WTC11 (cell line): ENCODE results near the gene SRRM5. TPM values are rescaled to one million over a fixed set of nuclear protein-coding genes. Genes with fewer than 3 reads are reported as not detected.

ENCODE experiments used
- ATAC-seq: fragments of 200-7000 bp; cut with Tn5 transposase; 2 replicates; pipeline ENCODE4 v1.10.0; 2021; ENCODE audit warnings: mild to moderate bottlenecking, moderate library complexity
- CTCF ChIA-PET: fragments of 300-600 bp; sonication (Branson Sonifier 250); formaldehyde crosslinking; loops from one replicate; lab custom pipeline; 2021; ENCODE audit warnings: antibody characterized with exemption; lab: Charles Lee
- POLR2A ChIA-PET: fragments of 350-600 bp; sonication (Branson Sonifier 250); formaldehyde crosslinking; loops from one replicate; lab custom pipeline; 2021; ENCODE audit warnings: antibody characterized with exemption; lab: Charles Lee
- DNase-seq: peaks from one replicate; pipeline ENCODE4 v3.0.0; 2021; ENCODE audit warnings: low spot score
- H3K27ac Mint-ChIP-seq: 2 replicates; pipeline ENCODE4 v1.8.0; 2021; ENCODE audit warnings: mixed read lengths
- H3K27me3 Mint-ChIP-seq: 2 replicates; pipeline ENCODE4 v1.8.0; 2021; ENCODE audit warnings: low read depth, mild to moderate bottlenecking, moderate library complexity, mixed read lengths
- H3K36me3 Mint-ChIP-seq: 2 replicates; pipeline ENCODE4 v1.8.0; 2021; ENCODE audit warnings: mixed read lengths
- H3K4me1 Mint-ChIP-seq: 2 replicates; pipeline ENCODE4 v1.8.0; 2022; ENCODE audit warnings: mixed read lengths
- H3K4me3 Mint-ChIP-seq: 2 replicates; pipeline ENCODE4 v1.8.0; 2021; ENCODE audit warnings: mild to moderate bottlenecking, moderate library complexity, mixed read lengths
- H3K9me3 Mint-ChIP-seq: 2 replicates; pipeline ENCODE4 v1.8.0; 2021; ENCODE audit warnings: mixed read lengths
- FOXP1 ChIP-seq: sonication (generic); formaldehyde crosslinking; IDR thresholded peaks from 2 replicates; pipeline ENCODE4 v1.8.0; 2022; ENCODE audit warnings: missing genetic modification reagents, mild to moderate bottlenecking, moderate library complexity, borderline replicate concordance
- IRF2 ChIP-seq: sonication (generic); formaldehyde crosslinking; IDR thresholded peaks from 2 replicates; pipeline ENCODE4 v1.8.0; 2022; ENCODE audit warnings: low read depth, missing genetic modification reagents, borderline replicate concordance
- JUN ChIP-seq: sonication (generic); formaldehyde crosslinking; IDR thresholded peaks from 2 replicates; pipeline ENCODE4 v1.8.0; 2023; ENCODE audit warnings: mild to moderate bottlenecking, missing genetic modification reagents
- MXD4 ChIP-seq: fragments of 250-450 bp; sonication (Bioruptor Pico); IDR thresholded peaks from 2 replicates; pipeline ENCODE4 v1.8.0; 2021; ENCODE audit warnings: mild to moderate bottlenecking, moderate library complexity, borderline replicate concordance
- PRRX2 ChIP-seq: fragments of 250-450 bp; sonication (Bioruptor Pico); IDR thresholded peaks from 2 replicates; pipeline ENCODE4 v1.8.0; 2021; ENCODE audit warnings: mild to moderate bottlenecking
- SOX15 ChIP-seq: fragments of 250-450 bp; sonication (Bioruptor Pico); IDR thresholded peaks from 2 replicates; pipeline ENCODE4 v1.9.0; 2021; ENCODE audit warnings: mild to moderate bottlenecking
- TEAD4 ChIP-seq: sonication (generic); formaldehyde crosslinking; IDR thresholded peaks from 2 replicates; pipeline ENCODE4 v1.8.0; 2022; ENCODE audit warnings: mild to moderate bottlenecking, missing genetic modification reagents
- TP53 ChIP-seq: sonication (generic); formaldehyde crosslinking; IDR thresholded peaks from 2 replicates; pipeline ENCODE4 v1.8.1; 2023; ENCODE audit warnings: mild to moderate bottlenecking, missing genetic modification reagents
- ZNF121 ChIP-seq: sonication (generic); formaldehyde crosslinking; IDR thresholded peaks from 2 replicates; pipeline ENCODE4 v1.8.0; 2023; ENCODE audit warnings: missing genetic modification reagents
- ZNF232 ChIP-seq: sonication (generic); formaldehyde crosslinking; IDR thresholded peaks from 2 replicates; pipeline ENCODE4 v1.8.0; 2022; ENCODE audit warnings: mild to moderate bottlenecking, missing genetic modification reagents
- ZNF396 ChIP-seq: fragments of 250-450 bp; sonication (Bioruptor Pico); IDR thresholded peaks from 2 replicates; pipeline ENCODE4 v1.8.0; 2021; ENCODE audit warnings: mild to moderate bottlenecking, moderate library complexity, borderline replicate concordance
- total RNA-seq: library from RNA; stranded (reverse); gene quantifications from 3 replicates; pipeline ENCODE4 v1.2.3, GENCODE V29; 2021
- TF ChIP-seq, protein P1 (sequence below): sonication (generic); formaldehyde crosslinking; IDR thresholded peaks from 2 replicates; pipeline ENCODE4 v1.8.0; 2023; ENCODE audit warnings: missing genetic modification reagents
- TF ChIP-seq, protein P2 (sequence below): sonication (generic); formaldehyde crosslinking; IDR thresholded peaks from 2 replicates; pipeline ENCODE4 v1.8.1; 2022; ENCODE audit warnings: low read depth, missing genetic modification reagents, borderline replicate concordance
- TF ChIP-seq, protein P3 (sequence below): sonication (generic); formaldehyde crosslinking; IDR thresholded peaks from 2 replicates; pipeline ENCODE4 v1.8.1; 2023; ENCODE audit warnings: mild to moderate bottlenecking, missing genetic modification reagents
- TF ChIP-seq, protein P4 (sequence below): fragments of 250-450 bp; sonication (Bioruptor Pico); IDR thresholded peaks from 2 replicates; pipeline ENCODE4 v1.9.0; 2021; ENCODE audit warnings: moderate library complexity, mild to moderate bottlenecking, inconsistent platforms, borderline replicate concordance
- TF ChIP-seq, protein P5 (sequence below): sonication (generic); formaldehyde crosslinking; IDR thresholded peaks from 2 replicates; pipeline ENCODE4 v1.8.0; 2022; ENCODE audit warnings: mild to moderate bottlenecking, missing genetic modification reagents
- TF ChIP-seq, protein P6 (sequence below): fragments of 250-450 bp; sonication (Bioruptor Pico); IDR thresholded peaks from 2 replicates; pipeline ENCODE4 v2.1.2; 2022; ENCODE audit warnings: mild to moderate bottlenecking, moderate library complexity
- TF ChIP-seq, protein P7 (sequence below): sonication (generic); formaldehyde crosslinking; IDR thresholded peaks from 2 replicates; pipeline ENCODE4 v1.8.0; 2022; ENCODE audit warnings: missing genetic modification reagents
- TF ChIP-seq, protein P8 (sequence below): fragments of 250-450 bp; sonication (Bioruptor Pico); IDR thresholded peaks from 2 replicates; pipeline ENCODE4 v1.9.0; 2021; ENCODE audit warnings: mild to moderate bottlenecking

Gene SRRM5
- total RNA-seq, 1 experiment from 2014 or later, result 0.42 TPM

DNA sequence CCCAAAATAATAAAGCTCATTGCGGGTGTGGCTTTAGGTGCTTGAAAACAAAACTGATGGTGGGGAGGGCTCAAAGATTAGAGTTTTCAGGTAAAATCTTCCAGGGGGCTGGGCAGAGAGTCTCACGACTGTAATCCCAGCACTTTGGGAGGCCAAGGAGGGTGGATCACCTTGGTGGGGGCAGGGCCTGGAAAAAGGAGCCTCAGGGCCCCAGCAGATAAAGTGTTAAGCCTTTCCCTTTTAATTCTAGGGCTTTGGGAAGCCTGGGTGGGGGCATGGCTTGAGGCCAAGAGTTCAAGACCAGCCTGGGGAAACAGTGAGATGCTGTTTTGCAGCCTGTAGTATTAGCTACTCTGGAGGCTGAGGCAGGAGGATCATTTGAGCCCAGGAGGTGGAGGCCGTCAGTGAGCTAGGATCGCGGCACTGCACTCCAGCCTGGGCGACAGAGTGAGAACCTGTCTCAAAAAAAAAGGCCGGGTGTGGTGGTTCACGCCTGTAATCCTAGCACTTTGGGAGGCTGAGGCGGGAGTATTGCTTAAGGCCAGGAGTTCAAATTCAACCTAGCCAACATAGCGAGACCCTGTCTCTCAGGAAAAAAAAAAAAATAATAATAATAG, 17.7 kb upstream of the SRRM5 start:
- Mint-ChIP-seq H3K27ac (no peak overlapping the region), H3K4me1 (peaks cover 17% of the 10 kb centered on the region), H3K27me3 (no peaks in the 10 kb centered on the region), H3K4me3 (no peak overlapping the region), H3K9me3 (no peaks in the 10 kb centered on the region), H3K36me3 (peaks cover 10% of the 10 kb centered on the region)
- ChIA-PET POLR2A (interaction anchor here (0.6 to 1.8 kb wide), 7 partner anchors 19 to 130 kb away, joined by 3 to 6 read pairs (median 4); partner anchors contain the start of gene XRCC1), CTCF (interaction anchor here (0.8 to 6.9 kb wide), 36 partner anchors 11 to 191 kb away, joined by 3 to 140 read pairs (median 4); partner anchors contain the start of genes PHLDB3, PINLYP, XRCC1 and ZNF428)
- ATAC-seq (no peak), DNase-seq (no peak)
- TF ChIP-seq ZNF396 (CRISPR knock-in tag), result no peak
- TF ChIP-seq JUN, result no peak
- no peak for TF ChIP-seq TEAD4 (CRISPR knock-in tag)
- TF ChIP-seq MXD4 (CRISPR knock-in tag), result no peak
- no peak for TF ChIP-seq FOXP1
- TF ChIP-seq, protein P1, sequence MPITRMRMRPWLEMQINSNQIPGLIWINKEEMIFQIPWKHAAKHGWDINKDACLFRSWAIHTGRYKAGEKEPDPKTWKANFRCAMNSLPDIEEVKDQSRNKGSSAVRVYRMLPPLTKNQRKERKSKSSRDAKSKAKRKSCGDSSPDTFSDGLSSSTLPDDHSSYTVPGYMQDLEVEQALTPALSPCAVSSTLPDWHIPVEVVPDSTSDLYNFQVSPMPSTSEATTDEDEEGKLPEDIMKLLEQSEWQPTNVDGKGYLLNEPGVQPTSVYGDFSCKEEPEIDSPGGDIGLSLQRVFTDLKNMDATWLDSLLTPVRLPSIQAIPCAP (CRISPR knock-in tag), result no peak
- TF ChIP-seq PRRX2 (CRISPR knock-in tag), result no peak
- TF ChIP-seq, protein P2, sequence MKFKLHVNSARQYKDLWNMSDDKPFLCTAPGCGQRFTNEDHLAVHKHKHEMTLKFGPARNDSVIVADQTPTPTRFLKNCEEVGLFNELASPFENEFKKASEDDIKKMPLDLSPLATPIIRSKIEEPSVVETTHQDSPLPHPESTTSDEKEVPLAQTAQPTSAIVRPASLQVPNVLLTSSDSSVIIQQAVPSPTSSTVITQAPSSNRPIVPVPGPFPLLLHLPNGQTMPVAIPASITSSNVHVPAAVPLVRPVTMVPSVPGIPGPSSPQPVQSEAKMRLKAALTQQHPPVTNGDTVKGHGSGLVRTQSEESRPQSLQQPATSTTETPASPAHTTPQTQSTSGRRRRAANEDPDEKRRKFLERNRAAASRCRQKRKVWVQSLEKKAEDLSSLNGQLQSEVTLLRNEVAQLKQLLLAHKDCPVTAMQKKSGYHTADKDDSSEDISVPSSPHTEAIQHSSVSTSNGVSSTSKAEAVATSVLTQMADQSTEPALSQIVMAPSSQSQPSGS (CRISPR knock-in tag), result no peak
- TF ChIP-seq, protein P3, sequence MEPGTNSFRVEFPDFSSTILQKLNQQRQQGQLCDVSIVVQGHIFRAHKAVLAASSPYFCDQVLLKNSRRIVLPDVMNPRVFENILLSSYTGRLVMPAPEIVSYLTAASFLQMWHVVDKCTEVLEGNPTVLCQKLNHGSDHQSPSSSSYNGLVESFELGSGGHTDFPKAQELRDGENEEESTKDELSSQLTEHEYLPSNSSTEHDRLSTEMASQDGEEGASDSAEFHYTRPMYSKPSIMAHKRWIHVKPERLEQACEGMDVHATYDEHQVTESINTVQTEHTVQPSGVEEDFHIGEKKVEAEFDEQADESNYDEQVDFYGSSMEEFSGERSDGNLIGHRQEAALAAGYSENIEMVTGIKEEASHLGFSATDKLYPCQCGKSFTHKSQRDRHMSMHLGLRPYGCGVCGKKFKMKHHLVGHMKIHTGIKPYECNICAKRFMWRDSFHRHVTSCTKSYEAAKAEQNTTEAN, result no peak
- TF ChIP-seq, protein P4, sequence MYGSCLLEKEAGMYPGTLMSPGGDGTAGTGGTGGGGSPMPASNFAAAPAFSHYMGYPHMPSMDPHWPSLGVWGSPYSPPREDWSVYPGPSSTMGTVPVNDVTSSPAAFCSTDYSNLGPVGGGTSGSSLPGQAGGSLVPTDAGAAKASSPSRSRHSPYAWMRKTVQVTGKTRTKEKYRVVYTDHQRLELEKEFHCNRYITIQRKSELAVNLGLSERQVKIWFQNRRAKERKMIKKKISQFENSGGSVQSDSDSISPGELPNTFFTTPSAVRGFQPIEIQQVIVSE (CRISPR knock-in tag), result no peak
- TF ChIP-seq, protein P5, sequence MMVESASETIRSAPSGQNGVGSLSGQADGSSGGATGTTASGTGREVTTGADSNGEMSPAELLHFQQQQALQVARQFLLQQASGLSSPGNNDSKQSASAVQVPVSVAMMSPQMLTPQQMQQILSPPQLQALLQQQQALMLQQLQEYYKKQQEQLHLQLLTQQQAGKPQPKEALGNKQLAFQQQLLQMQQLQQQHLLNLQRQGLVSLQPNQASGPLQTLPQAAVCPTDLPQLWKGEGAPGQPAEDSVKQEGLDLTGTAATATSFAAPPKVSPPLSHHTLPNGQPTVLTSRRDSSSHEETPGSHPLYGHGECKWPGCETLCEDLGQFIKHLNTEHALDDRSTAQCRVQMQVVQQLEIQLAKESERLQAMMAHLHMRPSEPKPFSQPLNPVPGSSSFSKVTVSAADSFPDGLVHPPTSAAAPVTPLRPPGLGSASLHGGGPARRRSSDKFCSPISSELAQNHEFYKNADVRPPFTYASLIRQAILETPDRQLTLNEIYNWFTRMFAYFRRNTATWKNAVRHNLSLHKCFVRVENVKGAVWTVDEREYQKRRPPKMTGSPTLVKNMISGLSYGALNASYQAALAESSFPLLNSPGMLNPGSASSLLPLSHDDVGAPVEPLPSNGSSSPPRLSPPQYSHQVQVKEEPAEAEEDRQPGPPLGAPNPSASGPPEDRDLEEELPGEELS, result no peak
- TF ChIP-seq, protein P6, sequence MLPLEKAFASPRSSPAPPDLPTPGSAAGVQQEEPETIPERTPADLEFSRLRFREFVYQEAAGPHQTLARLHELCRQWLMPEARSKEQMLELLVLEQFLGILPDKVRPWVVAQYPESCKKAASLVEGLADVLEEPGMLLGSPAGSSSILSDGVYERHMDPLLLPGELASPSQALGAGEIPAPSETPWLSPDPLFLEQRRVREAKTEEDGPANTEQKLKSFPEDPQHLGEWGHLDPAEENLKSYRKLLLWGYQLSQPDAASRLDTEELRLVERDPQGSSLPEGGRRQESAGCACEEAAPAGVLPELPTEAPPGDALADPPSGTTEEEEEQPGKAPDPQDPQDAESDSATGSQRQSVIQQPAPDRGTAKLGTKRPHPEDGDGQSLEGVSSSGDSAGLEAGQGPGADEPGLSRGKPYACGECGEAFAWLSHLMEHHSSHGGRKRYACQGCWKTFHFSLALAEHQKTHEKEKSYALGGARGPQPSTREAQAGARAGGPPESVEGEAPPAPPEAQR, result no peak
- no peak for TF ChIP-seq SOX15
- no peak for TF ChIP-seq ZNF121 (CRISPR knock-in tag)
- TF ChIP-seq ZNF232 (CRISPR knock-in tag), result no peak
- no peak for TF ChIP-seq IRF2
- TF ChIP-seq TP53, result no peak
- TF ChIP-seq, protein P7, sequence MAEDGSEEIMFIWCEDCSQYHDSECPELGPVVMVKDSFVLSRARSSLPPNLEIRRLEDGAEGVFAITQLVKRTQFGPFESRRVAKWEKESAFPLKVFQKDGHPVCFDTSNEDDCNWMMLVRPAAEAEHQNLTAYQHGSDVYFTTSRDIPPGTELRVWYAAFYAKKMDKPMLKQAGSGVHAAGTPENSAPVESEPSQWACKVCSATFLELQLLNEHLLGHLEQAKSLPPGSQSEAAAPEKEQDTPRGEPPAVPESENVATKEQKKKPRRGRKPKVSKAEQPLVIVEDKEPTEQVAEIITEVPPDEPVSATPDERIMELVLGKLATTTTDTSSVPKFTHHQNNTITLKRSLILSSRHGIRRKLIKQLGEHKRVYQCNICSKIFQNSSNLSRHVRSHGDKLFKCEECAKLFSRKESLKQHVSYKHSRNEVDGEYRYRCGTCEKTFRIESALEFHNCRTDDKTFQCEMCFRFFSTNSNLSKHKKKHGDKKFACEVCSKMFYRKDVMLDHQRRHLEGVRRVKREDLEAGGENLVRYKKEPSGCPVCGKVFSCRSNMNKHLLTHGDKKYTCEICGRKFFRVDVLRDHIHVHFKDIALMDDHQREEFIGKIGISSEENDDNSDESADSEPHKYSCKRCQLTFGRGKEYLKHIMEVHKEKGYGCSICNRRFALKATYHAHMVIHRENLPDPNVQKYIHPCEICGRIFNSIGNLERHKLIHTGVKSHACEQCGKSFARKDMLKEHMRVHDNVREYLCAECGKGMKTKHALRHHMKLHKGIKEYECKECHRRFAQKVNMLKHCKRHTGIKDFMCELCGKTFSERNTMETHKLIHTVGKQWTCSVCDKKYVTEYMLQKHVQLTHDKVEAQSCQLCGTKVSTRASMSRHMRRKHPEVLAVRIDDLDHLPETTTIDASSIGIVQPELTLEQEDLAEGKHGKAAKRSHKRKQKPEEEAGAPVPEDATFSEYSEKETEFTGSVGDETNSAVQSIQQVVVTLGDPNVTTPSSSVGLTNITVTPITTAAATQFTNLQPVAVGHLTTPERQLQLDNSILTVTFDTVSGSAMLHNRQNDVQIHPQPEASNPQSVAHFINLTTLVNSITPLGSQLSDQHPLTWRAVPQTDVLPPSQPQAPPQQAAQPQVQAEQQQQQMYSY, result no peak
- TF ChIP-seq, protein P8, sequence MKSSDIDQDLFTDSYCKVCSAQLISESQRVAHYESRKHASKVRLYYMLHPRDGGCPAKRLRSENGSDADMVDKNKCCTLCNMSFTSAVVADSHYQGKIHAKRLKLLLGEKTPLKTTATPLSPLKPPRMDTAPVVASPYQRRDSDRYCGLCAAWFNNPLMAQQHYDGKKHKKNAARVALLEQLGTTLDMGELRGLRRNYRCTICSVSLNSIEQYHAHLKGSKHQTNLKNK (CRISPR knock-in tag), result no peak
